MM.1S (cell line): ENCODE results near the gene PPP6R1.

Source experiments
- CTCF ChIP-seq: fragments of 300-600 bp; sonication (generic); IDR thresholded peaks from 2 replicates; pipeline ENCODE4 v1.5.1; 2016; ENCODE audit warnings: antibody characterized with exemption, low read length, mixed read lengths
- EZH2 ChIP-seq: fragments of 300-600 bp; sonication (generic); optimal IDR thresholded peaks from 2 replicates; pipeline ENCODE3; 2017; ENCODE audit warnings: low read depth, mild to moderate bottlenecking, antibody characterized with exemption, low read length, mixed read lengths
- EZH2phosphoT487 ChIP-seq: fragments of 300-600 bp; sonication (generic); IDR thresholded peaks from 2 replicates; pipeline ENCODE4 v1.6.1; 2018; ENCODE audit warnings: antibody characterized with exemption, low read length

GRCh38 chr19:55266404-55266803, 7.6 kb upstream of the PPP6R1 start:
- no peak for TF ChIP-seq CTCF
- no peak for TF ChIP-seq EZH2
- TF ChIP-seq EZH2phosphoT487, result no peak
